Cardiac muscle cell (in vitro differentiated cells and primary cell): ENCODE data around the gene C2CD3. TPM values are rescaled to one million over a fixed set of nuclear protein-coding genes. Genes with fewer than 3 reads are reported as not detected.

ENCODE experiments used
- DNase-seq, 2 donors: peaks; one replicate each; pipeline versions ENCODE4 v3.0.0 to v3.0.0-alpha.2; 2010 to 2017; ENCODE audit warnings: low read depth in 1 of 2, low spot score in 1 of 2
- H3K27ac ChIP-seq: fragments of 200-600 bp; sonication (generic); 2 replicates; pipeline ENCODE4 v1.5.1; 2016
- H3K27me3 ChIP-seq: fragments of 200-600 bp; sonication (generic); 2 replicates; pipeline ENCODE4 v1.6.0; 2016; ENCODE audit warnings: control low read depth
- H3K36me3 ChIP-seq: fragments of 200-600 bp; sonication (generic); 2 replicates; pipeline ENCODE4 v1.5.1; 2016; ENCODE audit warnings: control low read depth
- H3K4me1 ChIP-seq: fragments of 200-600 bp; sonication (generic); 2 replicates; pipeline ENCODE4 v1.8.1; 2017; ENCODE audit warnings: low read depth, mild to moderate bottlenecking, mixed run types
- H3K4me3 ChIP-seq: fragments of 200-600 bp; sonication (generic); 2 replicates; pipeline ENCODE4 v1.5.1; 2016; ENCODE audit warnings: mild to moderate bottlenecking
- H3K9me3 ChIP-seq: fragments of 200-600 bp; sonication (generic); 2 replicates; pipeline ENCODE4 v1.5.1; 2017; ENCODE audit warnings: low read depth, mild to moderate bottlenecking, control low read depth
- CTCF ChIP-seq: IDR thresholded peaks from 2 replicates; pipeline ENCODE4 v1.5.1; 2012; ENCODE audit warnings: low read depth, mild to moderate bottlenecking, low read length
- polyA plus RNA-seq: library from polyadenylated mRNA; unstranded; fragments of >200 nt; fragmentation: Nextera tagmentation; extraction: Ambion mirVana; gene quantifications from 2 replicates; pipeline ENCODE4 v1.2.1, GENCODE V29; 2016
- total RNA-seq: library from RNA; depleted of rRNA; stranded (reverse); fragments of >200 nt; gene quantifications from 2 replicates; pipeline ENCODE4 v1.2.3, GENCODE V29; 2016

Gene C2CD3
- total and polyA plus RNA-seq, 2 experiments from 2014 or later, result 10.2 to 13.3 TPM

- H3K4me1 ChIP-seq, result no peaks in the 10 kb centered on the region
- H3K9me3 ChIP-seq, result no peaks in the 10 kb centered on the region
- no peak for TF ChIP-seq CTCF
- no peak overlapping the region for H3K4me3 ChIP-seq
- no peak overlapping the region for H3K27ac ChIP-seq
- peaks cover 8% of the 10 kb centered on the region for H3K36me3 ChIP-seq
- no peak for DNase-seq
- no peaks in the 10 kb centered on the region for H3K27me3 ChIP-seq
Observed at GRCh38 chr11:74043450-74043849, 127.4 kb downstream of the C2CD3 start.

- Histone ChIP-seq H3K27ac (no peak overlapping the region), H3K27me3 (no peaks in the 10 kb centered on the region), H3K4me3 (no peak overlapping the region), H3K9me3 (no peaks in the 10 kb centered on the region), H3K4me1 (no peaks in the 10 kb centered on the region), H3K36me3 (peaks cover 28% of the 10 kb centered on the region)
- no peak for TF ChIP-seq CTCF
- DNase-seq, result no peak
Observed at GRCh38 chr11:74037309-74037708, 133.5 kb downstream of the C2CD3 start.

- Histone ChIP-seq H3K36me3 (peaks cover 38% of the 10 kb centered on the region), H3K9me3 (no peaks in the 10 kb centered on the region), H3K4me3 (no peak overlapping the region), H3K4me1 (no peaks in the 10 kb centered on the region), H3K27ac (no peak overlapping the region), H3K27me3 (no peaks in the 10 kb centered on the region)
- TF ChIP-seq CTCF, result no peak
- no peak for DNase-seq
Observed at GRCh38 chr11:74035264-74035663, 135.5 kb downstream of the C2CD3 start.

- no peak for TF ChIP-seq CTCF
- Histone ChIP-seq H3K4me1 (no peaks in the 10 kb centered on the region), H3K27ac (no peak overlapping the region), H3K27me3 (no peaks in the 10 kb centered on the region), H3K9me3 (no peaks in the 10 kb centered on the region), H3K36me3 (peaks cover 30% of the 10 kb centered on the region), H3K4me3 (no peak overlapping the region)
- DNase-seq, result no peak
Observed at GRCh38 chr11:74033046-74033445, 137.8 kb downstream of the C2CD3 start.

- DNase-seq, result no peak
- Histone ChIP-seq H3K4me1 (no peaks in the 10 kb centered on the region), H3K4me3 (no peak overlapping the region), H3K27me3 (no peaks in the 10 kb centered on the region), H3K27ac (no peak overlapping the region), H3K9me3 (no peaks in the 10 kb centered on the region), H3K36me3 (peaks cover 28% of the 10 kb centered on the region)
- no peak for TF ChIP-seq CTCF
Observed at GRCh38 chr11:74030723-74031676, 139.8 kb downstream of the C2CD3 start.
